Testis (tissue), 2 donors: Measurements from ENCODE around the gene AXDND1.

Experiments
- POLR2A ChIP-seq: fragments of 450-650 bp; IDR thresholded peaks from one replicate; pipeline ENCODE4 v1.6.1; 2017; ENCODE audit warnings: antibody characterized with exemption, mild to moderate bottlenecking, moderate library complexity
- TF ChIP-seq, protein P1 (sequence below), 3 experiments: fragments of 450-650 bp in 2 of 3; fragments of 200-600 bp in 1 of 3; sonication (generic) in 1 of 3; IDR thresholded peaks; one replicate each; pipeline ENCODE4 v1.5.1; 2016 to 2019; ENCODE audit warnings: antibody characterized with exemption in 3 of 3, mild to moderate bottlenecking in 2 of 3, moderate library complexity in 1 of 3

- TF ChIP-seq POLR2A, result no peak
- TF ChIP-seq, protein P1, sequence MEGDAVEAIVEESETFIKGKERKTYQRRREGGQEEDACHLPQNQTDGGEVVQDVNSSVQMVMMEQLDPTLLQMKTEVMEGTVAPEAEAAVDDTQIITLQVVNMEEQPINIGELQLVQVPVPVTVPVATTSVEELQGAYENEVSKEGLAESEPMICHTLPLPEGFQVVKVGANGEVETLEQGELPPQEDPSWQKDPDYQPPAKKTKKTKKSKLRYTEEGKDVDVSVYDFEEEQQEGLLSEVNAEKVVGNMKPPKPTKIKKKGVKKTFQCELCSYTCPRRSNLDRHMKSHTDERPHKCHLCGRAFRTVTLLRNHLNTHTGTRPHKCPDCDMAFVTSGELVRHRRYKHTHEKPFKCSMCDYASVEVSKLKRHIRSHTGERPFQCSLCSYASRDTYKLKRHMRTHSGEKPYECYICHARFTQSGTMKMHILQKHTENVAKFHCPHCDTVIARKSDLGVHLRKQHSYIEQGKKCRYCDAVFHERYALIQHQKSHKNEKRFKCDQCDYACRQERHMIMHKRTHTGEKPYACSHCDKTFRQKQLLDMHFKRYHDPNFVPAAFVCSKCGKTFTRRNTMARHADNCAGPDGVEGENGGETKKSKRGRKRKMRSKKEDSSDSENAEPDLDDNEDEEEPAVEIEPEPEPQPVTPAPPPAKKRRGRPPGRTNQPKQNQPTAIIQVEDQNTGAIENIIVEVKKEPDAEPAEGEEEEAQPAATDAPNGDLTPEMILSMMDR (IDR thresholded peaks at IDR 0.05), result no peak
Observed at GRCh38 chr1:179558078-179558477, 192.3 kb downstream of the AXDND1 start.
